Heart right ventricle (tissue), 16 donors: Measurements from ENCODE around the gene ATP6V0B. TPM values are rescaled to one million over a fixed set of nuclear protein-coding genes. Genes with fewer than 3 reads are reported as not detected.

Source experiments
- ATAC-seq, 8 donors: fragments of 200-7000 bp; cut with Tn5 transposase; one replicate each; pipeline ENCODE4 v1.9.1; 2020; ENCODE audit warnings: mild to moderate bottlenecking in 8 of 8, moderate library complexity in 8 of 8, moderate number of reproducible peaks in 1 of 8
- DNase-seq, 2 donors: peaks; one replicate each; pipeline ENCODE4 v3.0.0-alpha.2; 2020
- H3K27ac ChIP-seq, 10 donors: fragments of 200-600 bp; sonication (generic) in 2 of 10; one replicate each; pipeline versions ENCODE4 v1.5.0 to v1.8.0; 2020 to 2022; ENCODE audit warnings: mild to moderate bottlenecking in 3 of 10
- H3K27me3 ChIP-seq, 7 donors: fragments of 200-600 bp; one replicate each; pipeline ENCODE4 v1.8.0; 2021 to 2022; ENCODE audit warnings: mild to moderate bottlenecking in 2 of 7
- H3K36me3 ChIP-seq, 9 donors: fragments of 200-600 bp; sonication (generic) in 1 of 9; one replicate each; pipeline versions ENCODE4 v1.5.0 to v1.8.0; 2020 to 2022; ENCODE audit warnings: mild to moderate bottlenecking in 2 of 9
- H3K4me1 ChIP-seq, 9 donors: fragments of 200-600 bp; sonication (generic) in 1 of 9; one replicate each; pipeline versions ENCODE4 v1.5.0 to v1.8.0; 2020 to 2022; ENCODE audit warnings: mild to moderate bottlenecking in 4 of 9
- H3K4me3 ChIP-seq, 10 donors: fragments of 200-600 bp; sonication (generic) in 2 of 10; one replicate each; pipeline versions ENCODE4 v1.5.0 to v1.8.0; 2020 to 2022; ENCODE audit warnings: mild to moderate bottlenecking in 7 of 10, moderate library complexity in 2 of 10
- H3K9me3 ChIP-seq, 11 donors: fragments of 200-600 bp in 10 of 11; sonication (generic) in 2 of 11; one replicate each; pipeline versions ENCODE4 v1.5.0 to v1.8.0; 2013 to 2022; ENCODE audit warnings: mild to moderate bottlenecking in 2 of 11, control low read depth in 1 of 11, moderate library complexity in 1 of 11
- CTCF ChIP-seq, 9 donors: fragments of 200-600 bp; sonication (generic) in 2 of 9; IDR thresholded peaks; one replicate each; pipeline versions ENCODE4 v1.5.0 to v1.8.0; 2021 to 2022; ENCODE audit warnings: antibody characterized with exemption in 9 of 9, mild to moderate bottlenecking in 5 of 9, moderate library complexity in 1 of 9
- WGBS, 2 donors: extraction: QIAGEN DNeasy Blood & Tissue Kit; methylation state at CpG; one replicate each; pipeline ENCODE4 v1.1.7; 2013; ENCODE audit warnings: inconsistent platforms in 1 of 2; 5-methylcytosine and 5-hydroxymethylcytosine counted together
- intact Hi-C, 10 donors: fragments of 100-400 bp; cut with DNase I; formaldehyde crosslinking; loops; one replicate each; pipeline versions ENCODE4 v1.11.1 to v1.14.2; 2022
- polyA plus RNA-seq, 2 donors: library from polyadenylated mRNA; stranded (reverse); fragments of 200-250 nt; gene quantifications; one replicate each; pipeline ENCODE4 v1.2.3, GENCODE V29; 2013
- total RNA-seq, 10 donors: library from RNA; stranded (reverse); fragmentation: NEBNext Ultra II Directional in 3 of 10; extraction: Animal tissue kit (Norgen Biotek cat#: 25700) in 3 of 10; gene quantifications; one replicate each; pipeline versions ENCODE4 v1.2.1 to v1.2.4, GENCODE V29; 2021 to 2023
- donor health status: Arrhythmogenic right ventricular cardiomyopathy.
- donor health status: ischemic (EF 13 %, LVEDD 7.1; RV severe dilation, severe dysfunction).
- donor health status: healthy with polysubstance abuse.
- donor health status: DM: no; HTN: yes; CAD: no.
- donor health status: DM: no; HTN: no; CAD: no.
- donor health status: ischemic (EF 25% LVEDD 6.9; RV normal size, moderate dysfunction).
- donor health status: ischemic (EF 25% LVEDD 5.7; RV mildly dilated, moderate dysfunction).
- donor health status: healthy.
- donor health status: DM: yes; HTN: yes; CAD: no.
- donor health status: Ischemic cardiomyopathy.
- donor health status: ischemic (EF 35%, LVEDD 5.7; RV mildly dilated, moderate dysfunction).
- donor health status: nonischemic (EF 11% LVEDD 7.7; RV severe dilation, severe dysfunction).
- donor health status: DM: yes; HTN: yes; CAD: no.
- donor health status: PGD.
- donor health status: ischemic (EF 29% LVEDD 5.4; RV normal size, mild dysfunction).
- donor health status: nonischemic (EF 23%, LVEDD 6.1; RV moderate dilation, normal function).

ATP6V0B gene
- total and polyA plus RNA-seq, 12 donors, result 63.1 to 227 (median 74.3) TPM

DNA sequence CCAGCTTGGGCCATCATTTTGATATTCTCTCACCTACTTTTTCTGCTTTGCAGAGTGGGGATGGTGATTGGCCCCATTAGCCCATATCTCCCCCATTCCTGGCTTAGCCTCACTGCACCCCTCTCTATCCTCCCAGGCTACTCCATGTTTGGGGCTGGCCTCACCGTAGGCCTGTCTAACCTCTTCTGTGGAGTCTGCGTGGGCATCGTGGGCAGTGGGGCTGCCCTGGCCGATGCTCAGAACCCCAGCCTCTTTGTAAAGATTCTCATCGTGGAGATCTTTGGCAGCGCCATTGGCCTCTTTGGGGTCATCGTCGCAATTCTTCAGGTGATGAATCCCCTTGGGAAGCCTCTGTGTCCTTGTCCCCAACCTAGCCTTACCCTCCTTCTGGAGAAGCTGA is 2.1 kb downstream of the ATP6V0B start:
- Histone ChIP-seq H3K36me3 (peaks cover 0 to 47% (median 25%) of the 10 kb centered on the region in 9 donors), H3K27me3 (no peaks in the 10 kb centered on the region), H3K4me3 (no peak overlapping the region), H3K9me3 (no peaks in the 10 kb centered on the region), H3K27ac (no peak overlapping the region), H3K4me1 (peaks cover 7 to 59% (median 51%) of the 10 kb centered on the region in 9 donors)
- ATAC-seq (no peak), DNase-seq (no peak)
- intact Hi-C loops, result no loop called here
- no peak for TF ChIP-seq CTCF (IDR thresholded peaks at IDR 0.05)
- 93 to 94% methylated on average over 8 of the region's 8 CpGs for WGBS, 2 donors

GRCh38 chr1:43977376-43978263 is 2.9 kb downstream of the ATP6V0B start:
- intact Hi-C loops, result no loop called here
- WGBS, 2 donors, result 82 to 88% methylated on average over 9 of the region's 9 CpGs
- Histone ChIP-seq H3K9me3 (no peaks in the 10 kb centered on the region), H3K36me3 (peaks cover 0 to 39% (median 19%) of the 10 kb centered on the region in 9 donors), H3K4me3 (no peak overlapping the region), H3K4me1 (peaks cover 7 to 59% (median 51%) of the 10 kb centered on the region in 9 donors), H3K27ac (peak overlapping the region in 1 of 10 donors; percentile 26), H3K27me3 (no peaks in the 10 kb centered on the region)
- ATAC-seq (no peak), DNase-seq (no peak)
- no peak for TF ChIP-seq CTCF (IDR thresholded peaks at IDR 0.05)

DNA sequence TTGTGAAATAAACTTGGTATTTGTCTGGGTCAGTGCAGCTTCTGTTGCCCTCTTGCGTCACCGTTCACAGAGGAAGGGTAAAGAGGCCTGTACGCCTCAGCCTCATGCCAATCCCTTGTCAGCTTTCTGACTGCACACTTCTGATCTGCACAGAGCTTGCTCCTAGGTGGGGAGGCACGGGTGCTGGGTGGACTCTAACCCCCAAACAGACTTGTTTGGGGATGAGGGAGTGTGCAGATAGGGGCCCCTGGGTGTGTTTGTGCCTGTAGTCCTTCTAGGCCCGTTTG is 3.4 kb downstream of the ATP6V0B start:
- WGBS, 2 donors, result 71 to 72% methylated on average over 5 of the region's 5 CpGs
- peaks cover 7 to 59% (median 51%) of the 10 kb centered on the region in 9 donors for H3K4me1 ChIP-seq
- H3K27ac ChIP-seq, result peak overlapping the region in 3 of 10 donors; percentile 26 to 56 (median 35)
- no peak for TF ChIP-seq CTCF (IDR thresholded peaks at IDR 0.05)
- intact Hi-C loops, result no loop called here
- no peaks in the 10 kb centered on the region for H3K9me3 ChIP-seq
- DNase-seq, result no peak
- peak overlapping the region in 6 of 10 donors; percentile 57 to 81 (median 62) for H3K4me3 ChIP-seq
- H3K27me3 ChIP-seq, result no peaks in the 10 kb centered on the region
- ATAC-seq, result no peak
- peaks cover 0 to 34% (median 18%) of the 10 kb centered on the region in 9 donors for H3K36me3 ChIP-seq

GRCh38 chr1:43978551-43979260 is 3.9 kb downstream of the ATP6V0B start, which contains the start of gene B4GALT2:
B4GALT2 (plus strand) TSS chr1:43979210; CDS start chr1:43981161, 1,951 bp downstream.
- peaks cover 7 to 58% (median 51%) of the 10 kb centered on the region in 9 donors for H3K4me1 ChIP-seq
- H3K9me3 ChIP-seq, result no peaks in the 10 kb centered on the region
- DNase-seq (peak in 1 of 2 donors; percentile 55), ATAC-seq (peak in 1 of 8 donors; percentile 3)
- H3K27me3 ChIP-seq, result no peaks in the 10 kb centered on the region
- peaks cover 0 to 30% (median 18%) of the 10 kb centered on the region in 9 donors for H3K36me3 ChIP-seq
- peak within 1 kb of the TSS; percentile 53 to 94 (median 79) for H3K4me3 ChIP-seq
- WGBS, 2 donors, result 6% methylated on average over 49 to 54 of the region's 54 CpGs
- H3K27ac ChIP-seq, result peak within 1 kb of the TSS in 9 of 10 donors; percentile 52 to 81 (median 73)
- intact Hi-C loops, result no loop called here
- TF ChIP-seq CTCF (IDR thresholded peaks at IDR 0.05), result no peak
